WERI-Rb-1 (cell line): Measurements from ENCODE around the gene LGALS8.

Source experiments
- DNase-seq: peaks from one replicate; pipeline ENCODE4 v3.0.0-alpha.2; 2020
- H3K27ac ChIP-seq: fragments of 250-450 bp; sonication (Bioruptor Pico); 2 replicates; pipeline ENCODE4 v1.5.1; 2020; ENCODE audit warnings: mild to moderate bottlenecking, moderate library complexity
- H3K27me3 ChIP-seq: fragments of 250-450 bp; sonication (Bioruptor Pico); 2 replicates; pipeline ENCODE4 v1.5.1; 2021; ENCODE audit warnings: mild to moderate bottlenecking, low read depth, moderate library complexity; ENCODE audit not compliant: insufficient read depth, severe bottlenecking
- H3K36me3 ChIP-seq: fragments of 250-450 bp; sonication (Bioruptor Pico); 2 replicates; pipeline ENCODE4 v1.5.1; 2020; ENCODE audit warnings: mild to moderate bottlenecking, moderate library complexity
- H3K4me3 ChIP-seq: 2 replicates; pipeline ENCODE4 v1.5.1; 2011; ENCODE audit warnings: low read depth, mild to moderate bottlenecking, control low read depth, low read length
- H3K9me3 ChIP-seq: fragments of 250-450 bp; sonication (Bioruptor Pico); 2 replicates; pipeline ENCODE4 v1.5.1; 2021; ENCODE audit warnings: mild to moderate bottlenecking, moderate library complexity; ENCODE audit not compliant: severe bottlenecking
- TF ChIP-seq, protein P1 (sequence below): IDR thresholded peaks from 2 replicates; pipeline ENCODE4 v1.5.1; 2011; ENCODE audit warnings: low read depth, mild to moderate bottlenecking, control low read depth, inconsistent platforms, low read length

Gene LGALS8

GRCh38 chr1:236507022-236507700 lies 16.6 kb upstream of the LGALS8 start:
- Histone ChIP-seq H3K9me3 (no peaks in the 10 kb centered on the region), H3K4me3 (no peak overlapping the region), H3K27ac (no peak overlapping the region), H3K36me3 (no peaks in the 10 kb centered on the region), H3K27me3 (no peaks in the 10 kb centered on the region)
- DNase-seq = no peak
- TF ChIP-seq, protein P1, sequence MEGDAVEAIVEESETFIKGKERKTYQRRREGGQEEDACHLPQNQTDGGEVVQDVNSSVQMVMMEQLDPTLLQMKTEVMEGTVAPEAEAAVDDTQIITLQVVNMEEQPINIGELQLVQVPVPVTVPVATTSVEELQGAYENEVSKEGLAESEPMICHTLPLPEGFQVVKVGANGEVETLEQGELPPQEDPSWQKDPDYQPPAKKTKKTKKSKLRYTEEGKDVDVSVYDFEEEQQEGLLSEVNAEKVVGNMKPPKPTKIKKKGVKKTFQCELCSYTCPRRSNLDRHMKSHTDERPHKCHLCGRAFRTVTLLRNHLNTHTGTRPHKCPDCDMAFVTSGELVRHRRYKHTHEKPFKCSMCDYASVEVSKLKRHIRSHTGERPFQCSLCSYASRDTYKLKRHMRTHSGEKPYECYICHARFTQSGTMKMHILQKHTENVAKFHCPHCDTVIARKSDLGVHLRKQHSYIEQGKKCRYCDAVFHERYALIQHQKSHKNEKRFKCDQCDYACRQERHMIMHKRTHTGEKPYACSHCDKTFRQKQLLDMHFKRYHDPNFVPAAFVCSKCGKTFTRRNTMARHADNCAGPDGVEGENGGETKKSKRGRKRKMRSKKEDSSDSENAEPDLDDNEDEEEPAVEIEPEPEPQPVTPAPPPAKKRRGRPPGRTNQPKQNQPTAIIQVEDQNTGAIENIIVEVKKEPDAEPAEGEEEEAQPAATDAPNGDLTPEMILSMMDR = no peak

DNA sequence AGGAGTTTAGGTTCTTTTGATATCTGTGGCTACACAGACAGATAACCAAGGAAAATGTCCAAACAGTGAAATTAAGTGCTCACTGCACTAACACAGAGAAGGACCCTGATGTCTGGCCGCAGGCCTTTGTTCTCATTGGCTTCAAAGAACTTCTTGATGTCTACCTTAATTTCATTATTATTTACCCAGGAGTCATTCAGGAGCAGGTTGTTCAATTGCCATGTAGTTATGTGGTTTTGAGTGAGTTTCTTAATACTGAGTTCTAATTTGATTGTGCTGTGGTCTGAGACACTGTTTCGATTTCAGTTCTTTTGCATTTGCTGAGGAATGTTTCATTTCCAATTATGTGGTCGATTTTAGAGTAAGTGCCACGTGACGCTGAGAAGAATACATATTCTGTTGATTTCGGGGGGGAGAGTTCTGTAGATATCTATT lies 15.2 kb upstream of the LGALS8 start:
- Histone ChIP-seq H3K4me3 (no peak overlapping the region), H3K27me3 (no peaks in the 10 kb centered on the region), H3K27ac (no peak overlapping the region), H3K36me3 (no peaks in the 10 kb centered on the region), H3K9me3 (no peaks in the 10 kb centered on the region)
- TF ChIP-seq, protein P1 = no peak
- no peak for DNase-seq

- no peaks in the 10 kb centered on the region for H3K27me3 ChIP-seq
- H3K36me3 ChIP-seq = no peaks in the 10 kb centered on the region
- no peak overlapping the region for H3K4me3 ChIP-seq
- TF ChIP-seq, protein P1 = no peak
- H3K9me3 ChIP-seq = no peaks in the 10 kb centered on the region
- H3K27ac ChIP-seq = no peak overlapping the region
- no peak for DNase-seq
These were observed 14.6 kb upstream of the LGALS8 start for GRCh38 chr1:236509203-236509602.

DNA sequence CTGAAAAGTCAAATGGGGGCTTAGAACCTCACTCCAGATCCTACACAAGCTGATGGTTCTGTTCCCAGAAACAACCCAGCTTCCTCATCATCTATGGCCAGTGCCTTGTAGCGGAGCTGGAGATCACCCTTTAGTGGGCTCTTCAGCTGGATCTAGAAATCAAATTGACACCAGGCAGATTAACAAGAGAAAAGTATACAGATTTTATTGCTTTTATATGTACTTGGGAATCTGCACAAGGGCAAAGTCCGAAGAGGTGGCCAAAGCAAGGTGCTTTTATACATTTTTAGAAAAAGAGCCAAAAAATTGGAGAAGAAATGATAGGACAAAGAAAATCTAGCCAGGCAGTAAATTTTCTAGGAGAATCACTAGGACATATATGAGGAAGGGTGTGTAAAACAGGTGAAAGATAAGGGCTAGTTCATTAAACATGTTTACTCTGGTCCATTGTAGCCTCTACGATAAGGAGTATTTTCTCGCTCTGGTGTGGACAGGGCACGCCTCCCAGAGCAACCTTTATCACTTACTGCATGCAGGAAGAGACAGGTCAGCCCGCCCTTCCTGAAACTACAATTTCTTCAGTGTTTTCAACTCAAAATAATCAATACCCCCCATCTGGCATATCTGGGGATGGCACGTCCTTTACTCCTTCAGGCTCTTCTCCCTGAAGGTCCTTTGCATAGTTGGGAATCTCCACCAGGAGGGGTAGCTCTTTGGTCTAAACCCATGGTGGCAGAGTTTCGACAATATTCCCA lies 14.0 kb upstream of the LGALS8 start:
- no peak overlapping the region for H3K4me3 ChIP-seq
- no peaks in the 10 kb centered on the region for H3K9me3 ChIP-seq
- TF ChIP-seq, protein P1 = no peak
- H3K27ac ChIP-seq = no peak overlapping the region
- DNase-seq = no peak
- H3K27me3 ChIP-seq = no peaks in the 10 kb centered on the region
- H3K36me3 ChIP-seq = no peaks in the 10 kb centered on the region

DNA sequence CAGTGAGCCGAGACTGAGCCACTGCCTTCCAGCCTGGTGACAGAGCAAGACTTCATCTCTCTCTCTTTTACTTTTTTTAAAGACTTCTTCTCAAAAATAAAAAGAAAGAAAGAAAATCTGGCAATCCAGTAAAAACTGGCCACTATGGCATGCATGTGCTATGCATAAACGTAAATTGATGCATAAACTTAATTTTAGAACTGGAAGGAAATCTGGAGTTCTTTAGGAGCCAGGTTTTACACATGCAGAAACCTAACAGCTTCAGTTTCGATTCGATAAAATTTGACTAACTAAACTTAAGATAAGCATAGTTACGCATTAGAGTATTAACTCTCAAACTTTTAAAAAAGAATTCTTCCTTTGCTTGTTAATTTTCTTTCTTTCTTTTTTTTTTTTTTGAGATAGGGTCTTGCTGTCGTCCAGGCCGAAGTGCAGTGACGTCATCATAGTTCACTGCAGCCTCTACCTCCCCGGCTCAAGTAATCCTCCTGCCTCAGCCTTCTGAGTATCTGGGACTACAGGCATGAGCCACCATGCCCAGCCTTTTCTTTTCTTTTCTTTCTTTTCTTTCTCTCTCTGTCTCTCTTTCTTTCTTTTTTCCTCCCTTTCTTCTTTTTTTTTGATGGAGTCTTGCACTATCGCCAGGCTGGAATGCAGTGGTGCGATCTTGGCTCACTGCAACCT lies 11.9 kb upstream of the LGALS8 start:
- Histone ChIP-seq H3K27me3 (no peaks in the 10 kb centered on the region), H3K9me3 (no peaks in the 10 kb centered on the region), H3K27ac (no peak overlapping the region), H3K36me3 (no peaks in the 10 kb centered on the region), H3K4me3 (no peak overlapping the region)
- DNase-seq = no peak
- TF ChIP-seq, protein P1 = no peak
